ENCODE measurements around the gene CAMKK1. TPM values are rescaled to one million over a fixed set of nuclear protein-coding genes. Genes with fewer than 3 reads are reported as not detected.

CAMKK1 gene
- polyA plus RNA-seq, 1 donor from 2014 or later = 8.9 TPM

GRCh38 chr17:3929181-3929580, 36.3 kb upstream of the CAMKK1 start:
- no peak for TF ChIP-seq CTCF (IDR thresholded peaks at IDR 0.05; ENCODE audit: poor library complexity, severe bottlenecking)
- TF ChIP-seq SMC3 (conservative IDR thresholded peaks at IDR 0.05; ENCODE audit: poor library complexity) = no peak
- no peak for TF ChIP-seq MXI1 (conservative IDR thresholded peaks at IDR 0.05; ENCODE audit: poor library complexity, severe bottlenecking)
- TF ChIP-seq POLR2AphosphoS5 (IDR thresholded peaks at IDR 0.05) = no peak
- no peak for TF ChIP-seq TAF1 (IDR thresholded peaks at IDR 0.05; ENCODE audit: low read depth)
- no peak for TF ChIP-seq REST (IDR thresholded peaks at IDR 0.05; ENCODE audit: borderline replicate concordance)
- no peak for TF ChIP-seq EZH2 (IDR thresholded peaks at IDR 0.05; ENCODE audit: borderline replicate concordance, insufficient read depth, low read length, poor library complexity, severe bottlenecking)
- TF ChIP-seq RAD21 (conservative IDR thresholded peaks at IDR 0.05) = no peak
- TF ChIP-seq EP300 (conservative IDR thresholded peaks at IDR 0.05; ENCODE audit: poor library complexity, severe bottlenecking) = no peak
- no peak overlapping the region for H3K4me2 ChIP-seq (ENCODE audit: low read length)
- H3K9ac ChIP-seq (ENCODE audit: low read length) = no peak overlapping the region
- no peak overlapping the region for H3K27ac ChIP-seq (ENCODE audit: low read length)
- H2AFZ ChIP-seq (ENCODE audit: low read depth, low read length) = no peak overlapping the region
- no peaks in the 10 kb centered on the region for H3F3A ChIP-seq (ENCODE audit: insufficient read depth, low read length, poor library complexity, severe bottlenecking)
- no peaks in the 10 kb centered on the region for H4K20me1 ChIP-seq (ENCODE audit: insufficient read depth)
- no peaks in the 10 kb centered on the region for H3K9me2 ChIP-seq (ENCODE audit: insufficient read depth, low read length)
- no peaks in the 10 kb centered on the region for H3K79me2 ChIP-seq (replicated peaks; ENCODE audit: insufficient read depth, low read length)
- H3K36me3 ChIP-seq (ENCODE audit: insufficient read depth, low read length) = no peaks in the 10 kb centered on the region
- no peaks in the 10 kb centered on the region for H3K27me3 ChIP-seq (ENCODE audit: insufficient read depth, low read depth, low read length)
- no peaks in the 10 kb centered on the region for H3K9me3 ChIP-seq (ENCODE audit: low read length)
- H3K4me3 ChIP-seq (ENCODE audit: low read length) = no peak overlapping the region

- H3K79me2 ChIP-seq (replicated peaks; ENCODE audit: insufficient read depth, low read length) = no peaks in the 10 kb centered on the region
Observed at GRCh38 chr17:3928406-3928805, 35.6 kb upstream of the CAMKK1 start.

More at GRCh38 chr17:3928406-3928805, 35.6 kb upstream of the CAMKK1 start:
- no peak for TF ChIP-seq CTCF (IDR thresholded peaks at IDR 0.05; ENCODE audit: poor library complexity, severe bottlenecking)
- no peak for TF ChIP-seq SMC3 (conservative IDR thresholded peaks at IDR 0.05; ENCODE audit: poor library complexity)
- no peak for TF ChIP-seq TAF1 (IDR thresholded peaks at IDR 0.05; ENCODE audit: low read depth)
- no peak for TF ChIP-seq EP300 (conservative IDR thresholded peaks at IDR 0.05; ENCODE audit: poor library complexity, severe bottlenecking)
- no peak for TF ChIP-seq EZH2 (IDR thresholded peaks at IDR 0.05; ENCODE audit: borderline replicate concordance, insufficient read depth, low read length, poor library complexity, severe bottlenecking)
- no peak for TF ChIP-seq RAD21 (conservative IDR thresholded peaks at IDR 0.05)
- no peak for TF ChIP-seq MXI1 (conservative IDR thresholded peaks at IDR 0.05; ENCODE audit: poor library complexity, severe bottlenecking)
- TF ChIP-seq REST (IDR thresholded peaks at IDR 0.05; ENCODE audit: borderline replicate concordance) = no peak
- TF ChIP-seq POLR2AphosphoS5 (IDR thresholded peaks at IDR 0.05) = no peak
- H3F3A ChIP-seq (ENCODE audit: insufficient read depth, low read length, poor library complexity, severe bottlenecking) = no peaks in the 10 kb centered on the region
- no peaks in the 10 kb centered on the region for H3K9me2 ChIP-seq (ENCODE audit: insufficient read depth, low read length)
- no peak overlapping the region for H3K4me3 ChIP-seq (ENCODE audit: low read length)
- no peaks in the 10 kb centered on the region for H4K20me1 ChIP-seq (ENCODE audit: insufficient read depth)
- H3K36me3 ChIP-seq (ENCODE audit: insufficient read depth, low read length) = no peaks in the 10 kb centered on the region
- H3K27me3 ChIP-seq (ENCODE audit: insufficient read depth, low read depth, low read length) = no peaks in the 10 kb centered on the region
- no peak overlapping the region for H3K27ac ChIP-seq (ENCODE audit: low read length)
- no peak overlapping the region for H3K4me2 ChIP-seq (ENCODE audit: low read length)
- no peak overlapping the region for H2AFZ ChIP-seq (ENCODE audit: low read depth, low read length)
- H3K9me3 ChIP-seq (ENCODE audit: low read length) = no peaks in the 10 kb centered on the region
- no peak overlapping the region for H3K9ac ChIP-seq (ENCODE audit: low read length)
